Ishikawa (cell line): ENCODE measurements around the gene TAF10.

Experiments used
- CEBPB ChIP-seq: IDR thresholded peaks from 2 replicates; pipeline ENCODE4 v1.6.1; 2012
- CREB1 ChIP-seq: IDR thresholded peaks from 2 replicates; pipeline ENCODE4 v1.6.1; 2012; ENCODE audit warnings: low read depth
- EGR1 ChIP-seq: IDR thresholded peaks from 2 replicates; pipeline ENCODE4 v1.6.1; 2012
- EP300 ChIP-seq: IDR thresholded peaks from 2 replicates; pipeline ENCODE4 v1.6.1; 2012; ENCODE audit warnings: borderline replicate concordance
- FOXM1 ChIP-seq: IDR thresholded peaks from 2 replicates; pipeline ENCODE4 v1.6.1; 2012; ENCODE audit warnings: low read depth, borderline replicate concordance
- RAD21 ChIP-seq: IDR thresholded peaks from 2 replicates; pipeline ENCODE4 v1.6.1; 2012; ENCODE audit warnings: low read depth
- TAF1 ChIP-seq: IDR thresholded peaks from 2 replicates; pipeline ENCODE4 v1.6.1; 2012; ENCODE audit warnings: low read depth, mild to moderate bottlenecking
- YY1 ChIP-seq: IDR thresholded peaks from 2 replicates; pipeline ENCODE4 v1.6.1; 2012; ENCODE audit warnings: low read depth
- TF ChIP-seq, protein P1 (sequence below): IDR thresholded peaks from 2 replicates; pipeline ENCODE4 v1.6.1; 2012
- TF ChIP-seq, protein P2 (sequence below): IDR thresholded peaks from 2 replicates; pipeline ENCODE4 v1.6.1; 2012; ENCODE audit warnings: low read depth, mild to moderate bottlenecking
- TF ChIP-seq, protein P3 (sequence below): IDR thresholded peaks from 2 replicates; pipeline ENCODE4 v1.6.1; 2012

DNA sequence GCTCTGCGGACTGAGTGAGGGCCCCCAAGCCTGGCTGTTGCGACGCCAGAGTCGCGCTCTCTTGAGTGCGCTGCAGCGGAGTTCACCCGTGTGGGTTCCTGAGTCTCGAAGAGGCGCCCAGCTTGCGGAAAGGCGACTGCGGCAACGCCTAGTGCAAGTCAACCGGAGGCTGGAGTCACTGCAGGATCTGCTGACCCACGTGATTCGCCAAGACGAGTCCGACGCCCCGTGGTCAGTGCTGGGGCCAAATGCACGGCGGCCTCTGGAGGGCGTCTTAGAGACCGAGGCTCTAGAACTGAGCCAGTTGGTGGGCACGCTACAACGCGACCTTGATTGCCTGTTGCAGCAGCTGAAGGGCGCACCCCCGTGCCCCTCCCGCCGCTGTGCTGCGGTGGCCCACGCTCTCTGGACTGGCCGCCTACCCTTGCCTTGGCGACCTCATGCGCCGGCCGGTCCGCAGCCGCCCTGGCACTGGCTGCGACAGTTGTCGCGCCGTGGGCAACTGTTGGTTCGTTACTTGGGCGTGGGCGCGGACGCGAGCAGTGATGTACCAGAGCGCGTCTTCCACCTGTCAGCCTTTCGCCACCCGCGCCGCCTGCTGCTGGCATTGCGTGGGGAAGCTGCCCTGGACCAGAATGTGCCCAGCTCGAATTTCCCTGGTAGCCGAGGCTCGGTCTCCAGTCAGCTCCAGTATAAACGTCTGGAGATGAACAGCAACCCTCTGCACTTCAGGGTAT lies 41.2 kb downstream of the TAF10 start:
- TF ChIP-seq TAF1 (no peak), RAD21 (no peak), EP300 (no peak), CEBPB (no peak), CREB1 (no peak), FOXM1 (no peak), YY1 (no peak), EGR1 (no peak)
- TF ChIP-seq, protein P1, sequence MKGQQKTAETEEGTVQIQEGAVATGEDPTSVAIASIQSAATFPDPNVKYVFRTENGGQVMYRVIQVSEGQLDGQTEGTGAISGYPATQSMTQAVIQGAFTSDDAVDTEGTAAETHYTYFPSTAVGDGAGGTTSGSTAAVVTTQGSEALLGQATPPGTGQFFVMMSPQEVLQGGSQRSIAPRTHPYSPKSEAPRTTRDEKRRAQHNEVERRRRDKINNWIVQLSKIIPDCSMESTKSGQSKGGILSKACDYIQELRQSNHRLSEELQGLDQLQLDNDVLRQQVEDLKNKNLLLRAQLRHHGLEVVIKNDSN: no peak
- TF ChIP-seq, protein P2, sequence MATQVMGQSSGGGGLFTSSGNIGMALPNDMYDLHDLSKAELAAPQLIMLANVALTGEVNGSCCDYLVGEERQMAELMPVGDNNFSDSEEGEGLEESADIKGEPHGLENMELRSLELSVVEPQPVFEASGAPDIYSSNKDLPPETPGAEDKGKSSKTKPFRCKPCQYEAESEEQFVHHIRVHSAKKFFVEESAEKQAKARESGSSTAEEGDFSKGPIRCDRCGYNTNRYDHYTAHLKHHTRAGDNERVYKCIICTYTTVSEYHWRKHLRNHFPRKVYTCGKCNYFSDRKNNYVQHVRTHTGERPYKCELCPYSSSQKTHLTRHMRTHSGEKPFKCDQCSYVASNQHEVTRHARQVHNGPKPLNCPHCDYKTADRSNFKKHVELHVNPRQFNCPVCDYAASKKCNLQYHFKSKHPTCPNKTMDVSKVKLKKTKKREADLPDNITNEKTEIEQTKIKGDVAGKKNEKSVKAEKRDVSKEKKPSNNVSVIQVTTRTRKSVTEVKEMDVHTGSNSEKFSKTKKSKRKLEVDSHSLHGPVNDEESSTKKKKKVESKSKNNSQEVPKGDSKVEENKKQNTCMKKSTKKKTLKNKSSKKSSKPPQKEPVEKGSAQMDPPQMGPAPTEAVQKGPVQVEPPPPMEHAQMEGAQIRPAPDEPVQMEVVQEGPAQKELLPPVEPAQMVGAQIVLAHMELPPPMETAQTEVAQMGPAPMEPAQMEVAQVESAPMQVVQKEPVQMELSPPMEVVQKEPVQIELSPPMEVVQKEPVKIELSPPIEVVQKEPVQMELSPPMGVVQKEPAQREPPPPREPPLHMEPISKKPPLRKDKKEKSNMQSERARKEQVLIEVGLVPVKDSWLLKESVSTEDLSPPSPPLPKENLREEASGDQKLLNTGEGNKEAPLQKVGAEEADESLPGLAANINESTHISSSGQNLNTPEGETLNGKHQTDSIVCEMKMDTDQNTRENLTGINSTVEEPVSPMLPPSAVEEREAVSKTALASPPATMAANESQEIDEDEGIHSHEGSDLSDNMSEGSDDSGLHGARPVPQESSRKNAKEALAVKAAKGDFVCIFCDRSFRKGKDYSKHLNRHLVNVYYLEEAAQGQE: no peak
- TF ChIP-seq, protein P3, sequence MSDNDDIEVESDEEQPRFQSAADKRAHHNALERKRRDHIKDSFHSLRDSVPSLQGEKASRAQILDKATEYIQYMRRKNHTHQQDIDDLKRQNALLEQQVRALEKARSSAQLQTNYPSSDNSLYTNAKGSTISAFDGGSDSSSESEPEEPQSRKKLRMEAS: no peak
